M059J (cell line): Measurements from ENCODE around the gene MAPK10. TPM values are rescaled to one million over a fixed set of nuclear protein-coding genes. Genes with fewer than 3 reads are reported as not detected.
"Not testable (repeated sequence)": the region's sequence is repeated elsewhere in the genome, so short reads cannot be mapped to it uniquely, and the experiment has no call there.

Source experiments
- DNase-seq: peaks from one replicate; pipeline ENCODE4 v3.0.0-alpha.2; 2012; ENCODE audit warnings: low read depth
- total RNA-seq: library from RNA; depleted of rRNA; stranded (reverse); fragments of >200 nt; shearing (Covaris generic); gene quantifications from 2 replicates; pipeline ENCODE4 v1.2.3, GENCODE V29; 2014

Gene MAPK10
- total RNA-seq, 1 experiment from 2014 or later = 2.3 TPM

GRCh38 chr4:86338989-86339388 lies 20.9 kb downstream of the MAPK10 start:
- DNase-seq = peak; percentile 95

GRCh38 chr4:86338521-86338920 lies 21.3 kb downstream of the MAPK10 start:
- DNase-seq = peak; percentile 9

GRCh38 chr4:86334020-86334750 lies 25.7 kb downstream of the MAPK10 start:
- no peak for DNase-seq

GRCh38 chr4:86333236-86333635 lies 26.6 kb downstream of the MAPK10 start:
- no peak for DNase-seq

DNA sequence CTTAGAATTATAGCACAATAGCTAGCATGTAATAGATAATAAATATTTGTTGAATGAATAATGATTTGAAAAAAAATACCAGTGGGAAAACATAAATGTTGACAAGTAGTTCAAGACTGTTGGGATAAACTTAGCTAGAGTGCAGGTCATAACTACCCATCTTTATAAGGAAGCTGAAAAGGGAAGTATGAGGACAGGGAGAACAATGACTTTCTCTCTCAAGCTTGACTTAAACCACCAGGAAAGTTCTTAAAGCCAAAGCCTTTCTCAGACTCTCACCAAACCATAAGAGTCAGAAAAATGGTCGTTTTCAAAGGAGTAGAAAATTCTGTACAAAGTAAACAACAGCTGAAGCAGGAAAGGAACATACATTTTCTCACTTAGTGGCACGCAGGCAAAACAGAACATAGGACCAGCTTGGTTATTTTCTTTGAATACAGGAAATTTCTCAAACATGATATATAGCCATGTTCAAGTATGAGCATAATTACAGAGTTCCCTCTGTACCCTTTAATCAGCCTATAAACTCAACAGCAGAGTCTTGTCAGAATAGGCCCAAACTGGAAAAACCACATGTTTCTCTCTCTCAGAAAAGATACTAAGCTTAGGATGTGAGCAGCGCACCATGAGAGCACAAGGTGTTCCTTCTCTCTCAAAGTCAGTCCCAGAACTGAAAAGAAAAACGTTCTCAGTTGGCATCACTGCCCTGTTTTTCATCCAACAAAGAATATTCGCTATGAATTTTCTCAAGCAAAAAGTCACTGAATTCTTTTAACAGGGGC lies 28.7 kb downstream of the MAPK10 start:
- DNase-seq = no peak

DNA sequence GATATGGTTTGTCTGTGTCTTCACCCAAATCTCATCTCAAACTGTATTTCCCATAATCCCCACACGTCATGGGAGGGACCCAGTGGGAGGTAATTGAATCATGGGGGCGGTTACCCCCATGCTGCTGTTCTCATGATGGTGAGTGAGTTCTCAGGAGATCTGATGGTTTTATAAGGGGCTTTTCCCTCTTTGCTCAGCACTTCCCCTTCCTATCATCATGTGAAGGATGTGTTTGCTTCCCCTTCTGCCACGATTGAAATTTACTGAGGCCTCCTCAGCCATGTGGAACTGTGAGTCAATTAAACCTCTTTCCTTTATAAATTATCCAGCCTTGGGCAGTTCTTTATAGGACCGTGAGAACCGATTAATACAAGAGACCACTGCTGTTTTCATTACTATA lies 29.4 kb downstream of the MAPK10 start:
- not testable (repeated sequence) for DNase-seq

DNA sequence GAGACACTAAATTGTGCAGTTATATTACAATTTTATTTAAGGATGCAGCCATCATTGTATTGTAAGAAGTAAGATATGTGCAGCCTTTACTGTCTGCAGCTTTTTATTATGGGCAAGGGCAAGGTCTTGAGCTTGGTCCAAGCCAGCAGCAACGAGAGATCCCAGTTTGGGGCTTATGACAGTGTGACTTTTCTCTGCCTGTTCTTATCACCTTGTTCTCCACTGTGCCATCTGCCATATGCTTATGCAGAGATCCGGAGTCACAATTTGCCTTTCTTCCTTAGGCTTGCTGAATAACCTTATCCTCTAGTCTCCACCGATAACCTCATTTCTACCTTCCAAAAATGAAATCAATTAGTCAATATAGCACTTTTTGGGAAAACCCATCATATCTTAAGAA lies 30.4 kb downstream of the MAPK10 start:
- DNase-seq = no peak

- no peak for DNase-seq
These were observed 33.5 kb downstream of the MAPK10 start for GRCh38 chr4:86326400-86326799.

- DNase-seq = no peak
These were observed 40.5 kb downstream of the MAPK10 start for GRCh38 chr4:86319390-86319789.

- no peak for DNase-seq
These were observed 44.3 kb downstream of the MAPK10 start for GRCh38 chr4:86315579-86315978.

DNA sequence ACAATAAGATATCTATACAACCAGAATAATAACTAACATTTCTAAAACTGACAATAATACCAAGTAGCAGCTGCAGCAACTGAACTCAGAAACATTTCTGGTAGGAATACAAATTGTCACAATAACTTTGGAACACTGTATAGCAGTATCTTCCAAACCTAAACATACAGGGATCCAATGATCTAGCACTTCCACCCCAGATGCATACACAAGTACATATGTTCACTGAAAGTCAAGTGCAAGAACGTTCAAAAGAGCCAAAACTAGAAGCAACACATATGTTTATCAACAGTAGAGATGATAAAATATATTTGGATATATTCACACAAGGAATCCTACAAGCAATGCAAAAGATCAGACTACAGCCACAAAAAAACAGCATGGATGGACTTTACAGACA lies 46.2 kb downstream of the MAPK10 start:
- no peak for DNase-seq

GRCh38 chr4:86307432-86307831 lies 52.4 kb downstream of the MAPK10 start:
- peak; percentile 40 for DNase-seq

- peak; percentile 76 for DNase-seq
These were observed 53.0 kb downstream of the MAPK10 start for GRCh38 chr4:86306816-86307215.

DNA sequence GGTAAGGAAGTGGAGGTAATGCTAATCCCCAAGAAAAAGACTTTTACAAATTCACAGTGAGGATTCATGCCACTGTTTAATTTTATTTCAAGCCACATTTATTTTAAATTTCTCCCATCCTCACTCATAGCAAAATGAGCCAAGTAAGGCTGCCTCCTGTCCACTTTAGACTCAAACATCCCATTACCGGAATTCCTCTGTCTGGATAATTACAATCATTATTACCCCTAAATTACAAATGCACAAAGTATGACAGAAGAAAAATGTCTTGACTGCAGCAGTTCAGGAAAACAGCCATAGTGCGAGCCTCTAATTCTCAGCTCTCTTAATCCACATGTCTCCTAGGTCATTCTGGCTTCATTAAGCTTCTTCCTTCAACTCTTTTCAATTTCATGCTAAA lies 57.0 kb downstream of the MAPK10 start:
- DNase-seq = no peak

DNA sequence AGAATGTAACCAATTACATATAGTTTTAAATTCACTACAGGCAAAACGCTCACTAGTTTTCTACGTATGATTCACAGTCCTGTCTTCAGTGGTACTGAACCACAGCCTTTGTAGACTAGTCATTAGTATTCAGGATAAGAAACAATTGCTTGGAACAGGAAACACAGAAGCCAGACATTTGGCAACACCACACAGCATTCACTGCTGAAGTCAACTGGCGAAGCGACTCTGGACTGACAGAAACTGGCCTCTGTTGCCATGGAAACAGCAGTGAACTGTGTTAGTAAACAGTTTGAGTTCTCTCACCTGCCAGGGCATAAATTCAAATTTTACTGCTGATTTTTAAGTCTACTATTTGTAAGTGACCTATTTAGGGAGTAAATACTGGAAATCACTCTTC lies 57.6 kb downstream of the MAPK10 start:
- DNase-seq = peak; percentile 39

DNA sequence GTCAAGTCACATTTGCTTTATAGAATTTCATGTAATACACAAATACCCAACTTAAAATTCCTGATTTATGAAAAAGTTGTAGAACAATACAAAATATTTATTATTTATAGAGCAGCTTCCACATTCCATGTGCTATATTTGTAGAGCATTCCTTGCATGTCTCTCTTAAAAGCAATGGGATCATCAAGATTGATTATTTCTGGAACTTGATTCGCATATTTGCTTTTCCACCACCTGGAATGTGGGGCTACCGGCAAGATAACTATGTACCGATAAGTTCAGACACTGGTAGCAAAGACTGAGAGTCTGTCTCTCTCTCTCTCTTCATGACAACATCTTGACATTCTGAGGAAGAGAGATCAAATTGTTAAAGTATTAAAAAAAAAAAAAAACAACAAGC lies 59.3 kb downstream of the MAPK10 start:
- no peak for DNase-seq

DNA sequence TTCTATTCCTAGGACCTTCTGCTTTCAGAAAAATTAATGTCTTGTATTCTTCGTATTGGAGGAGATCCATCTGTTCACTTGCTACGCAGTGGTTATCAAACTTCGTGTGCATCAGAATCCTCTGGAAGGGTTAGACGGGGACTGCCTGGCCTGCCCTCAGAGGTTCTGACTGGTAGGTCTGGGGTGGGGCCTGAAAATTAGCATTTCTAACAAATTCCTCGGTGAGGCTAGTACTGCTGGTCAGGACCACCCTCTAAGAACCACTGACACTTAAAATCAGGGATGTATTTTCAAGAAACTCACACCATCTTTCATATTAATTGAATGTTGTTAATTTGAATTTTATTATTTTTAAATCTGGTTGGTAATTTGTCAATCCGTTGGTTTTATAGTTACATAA lies 63.0 kb downstream of the MAPK10 start:
- no peak for DNase-seq

- no peak for DNase-seq
These were observed 65.0 kb downstream of the MAPK10 start for GRCh38 chr4:86294883-86295282.

DNA sequence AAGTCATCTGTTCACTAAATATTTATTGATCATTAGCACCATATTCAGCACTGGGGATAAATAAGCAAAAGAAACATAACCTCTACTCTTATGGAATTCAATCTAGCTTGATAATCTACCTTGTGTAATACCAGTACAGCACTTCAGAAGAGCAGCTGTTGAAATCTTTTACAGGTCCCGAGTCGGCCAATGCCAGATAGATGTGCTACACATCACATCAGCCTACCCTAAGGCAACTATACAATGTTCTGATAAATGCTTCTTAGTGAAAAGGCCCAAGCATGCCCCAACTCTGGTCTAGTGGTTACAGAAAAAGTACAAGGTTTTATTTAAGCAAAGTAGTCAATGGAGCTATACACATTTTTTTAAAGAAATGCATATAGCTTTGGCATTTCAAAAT lies 68.7 kb downstream of the MAPK10 start:
- no peak for DNase-seq

DNA sequence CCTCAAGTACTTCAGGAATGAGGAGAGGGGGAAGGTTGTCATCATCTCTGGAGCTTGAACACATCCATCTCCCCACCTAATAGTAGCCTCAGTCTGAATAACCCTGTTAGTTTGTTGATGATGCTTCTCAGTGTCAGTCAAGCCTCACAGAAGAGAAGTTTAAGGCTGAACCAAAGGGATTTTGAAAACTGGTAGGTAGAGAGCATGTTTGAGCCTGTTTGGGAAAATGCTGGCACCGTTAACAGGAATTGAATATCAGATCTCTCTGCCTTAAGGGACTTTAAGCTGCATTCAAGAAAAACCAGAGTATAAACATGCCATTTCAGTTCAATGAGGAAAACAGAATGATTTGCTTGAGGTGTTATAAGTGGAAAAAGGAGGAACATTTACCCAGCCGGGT lies 73.1 kb downstream of the MAPK10 start:
- no peak for DNase-seq

DNA sequence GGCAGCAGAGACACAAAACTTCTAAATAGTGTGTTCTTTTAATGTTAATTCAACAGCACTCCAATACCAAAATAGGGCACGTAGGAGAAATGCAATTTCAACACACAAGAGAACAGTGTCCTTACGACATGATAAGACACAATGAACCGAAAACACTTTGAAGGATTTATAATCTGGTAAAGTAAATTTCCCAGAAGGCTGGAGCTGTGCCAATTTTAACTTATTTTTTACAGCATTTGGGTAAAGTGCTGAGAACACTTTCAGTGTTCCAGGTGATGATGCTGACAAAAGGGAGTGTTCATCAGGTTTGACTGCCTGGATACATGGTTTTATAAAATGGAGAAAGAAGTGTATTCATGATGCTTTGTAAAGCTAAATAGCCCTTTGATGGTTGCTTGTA lies 76.5 kb downstream of the MAPK10 start:
- DNase-seq = no peak

DNA sequence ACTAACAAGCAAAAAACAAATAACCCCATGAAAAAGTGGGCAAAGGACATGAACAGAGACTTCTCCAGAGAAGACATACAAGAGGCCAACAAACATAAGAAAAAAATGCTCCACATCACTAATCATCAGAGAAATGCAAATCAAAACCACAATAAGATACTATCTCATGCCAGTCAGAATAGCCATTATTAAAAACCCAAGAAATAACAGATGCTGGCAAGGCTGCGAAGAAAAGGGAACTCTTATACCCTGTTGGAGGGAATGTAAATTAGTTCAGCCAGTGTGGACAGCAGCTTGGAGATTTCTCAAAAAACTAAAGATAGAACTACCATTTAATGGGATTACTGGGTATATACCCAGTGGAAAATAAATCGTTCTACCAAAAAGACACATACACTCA lies 79.6 kb downstream of the MAPK10 start:
- peak; percentile 64 for DNase-seq

- DNase-seq = no peak
These were observed 80.4 kb downstream of the MAPK10 start for GRCh38 chr4:86279293-86279960.
